Heart left ventricle (tissue), 16 donors: ENCODE data around the gene STYXL2. TPM values are rescaled to one million over a fixed set of nuclear protein-coding genes. Genes with fewer than 3 reads are reported as not detected.
A peak's percentile ranks its signal among the peaks of the same experiment; 100 is the strongest.

Experiments
- ATAC-seq, 4 donors: fragments of 200-7000 bp; cut with Tn5 transposase; one replicate each; pipeline ENCODE4 v1.9.1; 2020 to 2022; ENCODE audit warnings: moderate library complexity in 4 of 4, mild to moderate bottlenecking in 3 of 4, moderate number of reproducible peaks in 1 of 4
- DNase-seq, 5 donors: peaks; one replicate each; pipeline ENCODE4 v3.0.0-alpha.2; 2020
- H3K27ac ChIP-seq, 12 donors: fragments of 200-600 bp; sonication (generic) in 4 of 12; one replicate each; pipeline versions ENCODE4 v1.5.0 to v1.8.0; 2016 to 2022; ENCODE audit warnings: mild to moderate bottlenecking in 2 of 12
- H3K27me3 ChIP-seq, 9 donors: fragments of 200-600 bp; sonication (generic) in 2 of 9; one replicate each; pipeline versions ENCODE4 v1.5.1 to v1.8.0; 2016 to 2022; ENCODE audit warnings: mild to moderate bottlenecking in 3 of 9
- H3K36me3 ChIP-seq, 9 donors: fragments of 200-600 bp; sonication (generic) in 2 of 9; one replicate each; pipeline versions ENCODE4 v1.5.0 to v1.8.0; 2018 to 2022; ENCODE audit warnings: mild to moderate bottlenecking in 2 of 9
- H3K4me1 ChIP-seq, 12 donors: fragments of 200-600 bp; sonication (generic) in 4 of 12; one replicate each; pipeline versions ENCODE4 v1.5.0 to v1.8.0; 2016 to 2022; ENCODE audit warnings: mild to moderate bottlenecking in 3 of 12
- H3K4me3 ChIP-seq, 12 donors: fragments of 200-600 bp; sonication (generic) in 4 of 12; one replicate each; pipeline versions ENCODE4 v1.5.0 to v1.8.0; 2017 to 2022; ENCODE audit warnings: mild to moderate bottlenecking in 9 of 12, moderate library complexity in 4 of 12
- H3K9me3 ChIP-seq, 12 donors: fragments of 200-600 bp; sonication (generic) in 4 of 12; one replicate each; pipeline versions ENCODE4 v1.5.0 to v1.8.0; 2016 to 2022; ENCODE audit warnings: mild to moderate bottlenecking in 1 of 12
- POLR2A ChIP-seq, 2 donors: fragments of 450-650 bp; IDR thresholded peaks; one replicate each; pipeline ENCODE4 v1.6.1; 2017; ENCODE audit warnings: antibody characterized with exemption in 2 of 2, mild to moderate bottlenecking in 2 of 2, moderate library complexity in 2 of 2
- WGBS, 4 donors: extraction: QIAGEN DNeasy Blood & Tissue Kit in 2 of 4; methylation state at CpG; one replicate each; pipeline versions ENCODE4 v1.1.5 to v1.1.7; 2013 to 2018; 5-methylcytosine and 5-hydroxymethylcytosine counted together
- intact Hi-C, 10 donors: fragments of 100-400 bp; cut with DNase I; formaldehyde crosslinking; loops; one replicate each; pipeline versions ENCODE4 v1.11.1 to v1.14.2; 2022
- polyA plus RNA-seq, 2 donors: library from polyadenylated mRNA; stranded (reverse); fragments of 200-250 nt; gene quantifications; one replicate each; pipeline ENCODE4 v1.2.3, GENCODE V29; 2013
- total RNA-seq, 9 donors: library from RNA; depleted of rRNA in 2 of 9; stranded (reverse); fragments of >200 nt in 2 of 9; fragmentation: NEBNext Ultra II Directional in 3 of 9; extraction: Animal tissue kit (Norgen Biotek cat#: 25700) in 3 of 9; gene quantifications; one replicate each; pipeline versions ENCODE4 v1.1.0 to v1.2.4, GENCODE V29; 2016 to 2023
- TF ChIP-seq, protein P1 (sequence below), 12 donors: fragments of 200-600 bp; sonication (generic) in 4 of 12; IDR thresholded peaks; one replicate each; pipeline versions ENCODE4 v1.5.0 to v1.8.0; 2018 to 2022; ENCODE audit warnings: antibody characterized with exemption in 12 of 12, mild to moderate bottlenecking in 5 of 12
- donor health status: ischemic (EF 13 %, LVEDD 7.1; RV severe dilation, severe dysfunction).
- donor health status: healthy with polysubstance abuse.
- donor health status: DM: no; HTN: yes; CAD: no.
- donor health status: DM: no; HTN: no; CAD: no.
- donor health status: ischemic (EF 25% LVEDD 6.9; RV normal size, moderate dysfunction).
- donor health status: ischemic (EF 25% LVEDD 5.7; RV mildly dilated, moderate dysfunction).
- donor health status: healthy.
- donor health status: DM: yes; HTN: yes; CAD: no.
- donor health status: ischemic (EF 35%, LVEDD 5.7; RV mildly dilated, moderate dysfunction).
- donor health status: nonischemic (EF 11% LVEDD 7.7; RV severe dilation, severe dysfunction).
- donor health status: DM: yes; HTN: yes; CAD: no.
- donor health status: PGD.
- donor health status: ischemic (EF 29% LVEDD 5.4; RV normal size, mild dysfunction).
- donor health status: nonischemic (EF 23%, LVEDD 6.1; RV moderate dilation, normal function).

The STYXL2 gene
- total and polyA plus RNA-seq, 11 donors = 55.0 to 329 (median 149) TPM

DNA sequence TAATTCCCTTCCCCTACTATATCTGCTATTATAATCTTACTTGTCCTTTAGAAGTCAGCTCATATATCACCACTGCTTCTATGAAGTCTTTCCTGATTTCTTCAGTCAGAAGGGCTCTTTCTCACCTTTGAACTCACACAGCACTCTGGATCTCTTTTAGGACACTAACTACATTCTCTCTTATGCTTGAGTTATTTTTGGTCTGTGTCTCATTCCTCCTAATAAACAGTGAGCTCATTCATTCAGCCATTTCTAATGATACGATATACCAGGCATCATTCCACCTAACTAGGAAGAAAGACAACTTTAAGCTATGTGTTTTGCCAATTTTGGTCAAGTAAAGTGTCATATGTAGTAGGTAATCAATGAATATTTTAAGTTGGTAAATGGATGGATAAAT lies 1.2 kb upstream of the STYXL2 start:
- Histone ChIP-seq H3K4me3 (peak overlapping the region in 8 of 12 donors; percentile 4 to 37 (median 19)), H3K9me3 (peaks cover 0 to 4% (median 0%) of the 10 kb centered on the region in 12 donors), H3K4me1 (peaks cover 0 to 19% (median 8%) of the 10 kb centered on the region in 12 donors), H3K27ac (peak overlapping the region; percentile 64 to 98 (median 89)), H3K27me3 (no peaks in the 10 kb centered on the region), H3K36me3 (peaks cover 0 to 14% (median 0%) of the 10 kb centered on the region in 9 donors)
- no peak for DNase-seq
- 39 to 46% (median 42%) methylated on average over 1 of the region's 1 CpG for WGBS, 4 donors
- TF ChIP-seq, protein P1, sequence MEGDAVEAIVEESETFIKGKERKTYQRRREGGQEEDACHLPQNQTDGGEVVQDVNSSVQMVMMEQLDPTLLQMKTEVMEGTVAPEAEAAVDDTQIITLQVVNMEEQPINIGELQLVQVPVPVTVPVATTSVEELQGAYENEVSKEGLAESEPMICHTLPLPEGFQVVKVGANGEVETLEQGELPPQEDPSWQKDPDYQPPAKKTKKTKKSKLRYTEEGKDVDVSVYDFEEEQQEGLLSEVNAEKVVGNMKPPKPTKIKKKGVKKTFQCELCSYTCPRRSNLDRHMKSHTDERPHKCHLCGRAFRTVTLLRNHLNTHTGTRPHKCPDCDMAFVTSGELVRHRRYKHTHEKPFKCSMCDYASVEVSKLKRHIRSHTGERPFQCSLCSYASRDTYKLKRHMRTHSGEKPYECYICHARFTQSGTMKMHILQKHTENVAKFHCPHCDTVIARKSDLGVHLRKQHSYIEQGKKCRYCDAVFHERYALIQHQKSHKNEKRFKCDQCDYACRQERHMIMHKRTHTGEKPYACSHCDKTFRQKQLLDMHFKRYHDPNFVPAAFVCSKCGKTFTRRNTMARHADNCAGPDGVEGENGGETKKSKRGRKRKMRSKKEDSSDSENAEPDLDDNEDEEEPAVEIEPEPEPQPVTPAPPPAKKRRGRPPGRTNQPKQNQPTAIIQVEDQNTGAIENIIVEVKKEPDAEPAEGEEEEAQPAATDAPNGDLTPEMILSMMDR (IDR thresholded peaks at IDR 0.05) = no peak
- no peak for TF ChIP-seq POLR2A (IDR thresholded peaks at IDR 0.05)
- intact Hi-C loops = no loop called here
- peak; percentile 55 to 79 (median 72) for ATAC-seq

DNA sequence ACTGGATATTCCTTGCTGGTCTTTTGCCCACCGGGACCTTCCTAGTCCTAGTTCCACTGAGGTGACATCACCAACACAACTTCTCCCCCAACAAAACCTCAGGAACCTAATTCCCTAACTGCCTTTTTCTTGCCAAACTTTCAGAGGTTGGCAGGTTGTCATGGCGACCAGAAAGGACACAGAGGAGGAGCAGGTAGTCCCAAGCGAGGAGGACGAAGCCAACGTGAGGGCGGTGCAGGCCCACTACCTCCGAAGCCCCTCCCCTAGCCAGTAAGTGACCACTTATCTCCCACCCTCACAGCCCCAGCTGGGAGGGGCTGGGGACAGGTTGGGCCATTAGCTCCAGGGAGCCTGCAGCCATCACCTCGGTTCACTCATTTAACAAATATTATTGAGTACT lies 815 bp downstream of the STYXL2 start:
- peaks cover 0 to 4% (median 0%) of the 10 kb centered on the region in 12 donors for H3K9me3 ChIP-seq
- no peaks in the 10 kb centered on the region for H3K27me3 ChIP-seq
- peak overlapping the region; percentile 64 to 98 (median 89) for H3K27ac ChIP-seq
- TF ChIP-seq, protein P1 (IDR thresholded peaks at IDR 0.05) = no peak
- no peak for TF ChIP-seq POLR2A (IDR thresholded peaks at IDR 0.05)
- peak in 3 of 4 donors; percentile 45 to 59 (median 54) for ATAC-seq
- DNase-seq = peak in 3 of 5 donors; percentile 30 to 49 (median 36)
- H3K36me3 ChIP-seq = peaks cover 0 to 19% (median 0%) of the 10 kb centered on the region in 9 donors
- peak overlapping the region; percentile 29 to 70 (median 58) for H3K4me3 ChIP-seq
- intact Hi-C loops = no loop called here
- peaks cover 0 to 20% (median 8%) of the 10 kb centered on the region in 12 donors for H3K4me1 ChIP-seq
- WGBS, 4 donors = 31 to 68% (median 51%) methylated on average over 8 of the region's 8 CpGs

DNA sequence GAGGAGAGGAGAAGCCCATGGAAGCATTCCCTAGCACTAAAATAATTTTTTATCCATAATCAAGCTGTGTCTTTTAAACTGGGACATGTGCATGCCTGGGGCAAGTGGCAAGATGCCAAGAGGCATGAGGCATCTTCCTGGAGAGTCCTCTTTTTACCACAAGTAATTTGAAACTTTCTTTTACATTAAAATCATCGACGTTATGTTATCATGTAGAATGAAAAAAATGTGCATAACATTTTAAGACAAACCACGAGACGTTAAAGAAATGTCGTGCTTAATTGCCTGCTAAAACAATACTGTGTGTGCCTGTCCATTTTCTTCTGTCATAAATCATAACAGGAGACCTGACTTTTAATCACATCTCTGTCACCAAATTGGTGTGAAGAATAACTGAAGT lies 1.5 kb downstream of the STYXL2 start:
- H3K36me3 ChIP-seq = peaks cover 0 to 25% (median 0%) of the 10 kb centered on the region in 9 donors
- no peaks in the 10 kb centered on the region for H3K27me3 ChIP-seq
- WGBS, 4 donors = 22 to 38% (median 34%) methylated on average over 5 of the region's 5 CpGs
- H3K4me1 ChIP-seq = peaks cover 0 to 17% (median 8%) of the 10 kb centered on the region in 12 donors
- H3K4me3 ChIP-seq = peak overlapping the region; percentile 29 to 70 (median 58)
- DNase-seq = no peak
- ATAC-seq = no peak
- no peak for TF ChIP-seq POLR2A (IDR thresholded peaks at IDR 0.05)
- TF ChIP-seq, protein P1 (IDR thresholded peaks at IDR 0.05) = no peak
- intact Hi-C loops = no loop called here
- peak overlapping the region in 6 of 12 donors; percentile 87 to 98 (median 94) for H3K27ac ChIP-seq
- peaks cover 0 to 4% (median 0%) of the 10 kb centered on the region in 12 donors for H3K9me3 ChIP-seq

DNA sequence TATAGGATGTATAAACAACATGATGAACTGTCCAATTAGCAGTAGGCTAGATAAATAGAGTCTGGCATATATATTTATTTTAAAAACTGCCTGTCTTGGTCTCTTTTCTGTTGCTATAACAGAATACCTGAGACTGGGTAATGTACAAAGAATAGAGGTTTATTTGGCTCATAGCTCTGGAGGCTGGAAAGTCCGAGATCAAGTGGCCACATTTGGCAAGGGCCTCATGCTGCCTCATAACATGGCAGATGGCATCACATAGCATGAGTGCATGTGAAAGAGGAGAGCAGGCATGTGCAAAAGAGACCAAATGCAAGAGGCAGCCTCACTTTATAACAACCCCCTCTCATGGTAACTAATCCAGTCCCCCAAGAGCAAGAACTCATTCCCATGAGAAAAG lies 6.0 kb downstream of the STYXL2 start:
- H3K27ac ChIP-seq = no peak overlapping the region
- ATAC-seq (no peak), DNase-seq (no peak)
- TF ChIP-seq, protein P1 (IDR thresholded peaks at IDR 0.05) = no peak
- no peak for TF ChIP-seq POLR2A (IDR thresholded peaks at IDR 0.05)
- H3K4me1 ChIP-seq = peaks cover 0 to 34% (median 6%) of the 10 kb centered on the region in 12 donors
- intact Hi-C loops = no loop called here
- no peaks in the 10 kb centered on the region for H3K27me3 ChIP-seq
- H3K4me3 ChIP-seq = no peak overlapping the region
- 50 to 72% (median 64%) methylated on average over 1 of the region's 1 CpG for WGBS, 4 donors
- peaks cover 0 to 53% (median 0%) of the 10 kb centered on the region in 9 donors for H3K36me3 ChIP-seq
- peaks cover 0 to 4% (median 0%) of the 10 kb centered on the region in 12 donors for H3K9me3 ChIP-seq
